D341Med (cell line): ENCODE results near the gene ENO4.

Experiments
- DNase-seq: peaks from one replicate; pipeline ENCODE4 v3.0.0; 2012; ENCODE audit warnings: low spot score

ENO4 gene

GRCh38 chr10:116870949-116871348 lies 21.6 kb downstream of the ENO4 start:
- DNase-seq, result no peak

GRCh38 chr10:116873134-116873533 lies 23.8 kb downstream of the ENO4 start:
- no peak for DNase-seq

GRCh38 chr10:116875897-116876296 lies 26.6 kb downstream of the ENO4 start:
- no peak for DNase-seq

GRCh38 chr10:116877391-116877790 lies 28.1 kb downstream of the ENO4 start:
- DNase-seq, result no peak

GRCh38 chr10:116878123-116878522 lies 28.8 kb downstream of the ENO4 start:
- no peak for DNase-seq

GRCh38 chr10:116879817-116880216 lies 30.5 kb downstream of the ENO4 start:
- no peak for DNase-seq

- no peak for DNase-seq
Observed at GRCh38 chr10:116880716-116881482, 31.6 kb downstream of the ENO4 start.

- no peak for DNase-seq
Observed at GRCh38 chr10:116882639-116883038, 33.3 kb downstream of the ENO4 start.

- DNase-seq, result no peak
Observed at GRCh38 chr10:116886772-116887171, 37.5 kb downstream of the ENO4 start.

- DNase-seq, result no peak
Observed at GRCh38 chr10:116888380-116889055, 39.2 kb downstream of the ENO4 start.

- DNase-seq, result no peak
Observed at GRCh38 chr10:116889066-116889465, 39.8 kb downstream of the ENO4 start.

GRCh38 chr10:116891208-116891607 lies 41.9 kb downstream of the ENO4 start:
- peak; percentile 36 for DNase-seq

GRCh38 chr10:116892907-116893685 lies 43.8 kb downstream of the ENO4 start:
- peak; percentile 46 for DNase-seq

- DNase-seq, result no peak
Observed at GRCh38 chr10:116893686-116894037, 44.4 kb downstream of the ENO4 start.

GRCh38 chr10:116899626-116900025 lies 50.3 kb downstream of the ENO4 start:
- no peak for DNase-seq

- DNase-seq, result no peak
Observed at GRCh38 chr10:116905845-116906210, 56.5 kb downstream of the ENO4 start.

- no peak for DNase-seq
Observed at GRCh38 chr10:116907245-116907987, 58.1 kb downstream of the ENO4 start.

GRCh38 chr10:116909307-116909706 lies 60.0 kb downstream of the ENO4 start:
- no peak for DNase-seq

GRCh38 chr10:116910910-116911309 lies 61.6 kb downstream of the ENO4 start:
- DNase-seq, result no peak

GRCh38 chr10:116912162-116912561 lies 62.9 kb downstream of the ENO4 start:
- DNase-seq, result no peak

- DNase-seq, result no peak
Observed at GRCh38 chr10:116913695-116914094, 64.4 kb downstream of the ENO4 start.

GRCh38 chr10:116915340-116915739 lies 66.0 kb downstream of the ENO4 start:
- DNase-seq, result no peak
